ENCODE measurements around the gene ITGAL. TPM values are rescaled to one million over a fixed set of nuclear protein-coding genes. Genes with fewer than 3 reads are reported as not detected.
A peak's percentile ranks its signal among the peaks of the same experiment; 100 is the strongest.

ITGAL gene
- total RNA-seq, 6 experiments from 2014 or later: 7.3 to 12.4 (median 10.2) TPM

GRCh38 chr16:30528799-30529457 is 56.4 kb downstream of the ITGAL start:
- ATAC-seq: no peak
- no peak overlapping the region for H3K4me3 ChIP-seq
- H3K27me3 ChIP-seq: no peaks in the 10 kb centered on the region
- peaks cover 0 to 16% (median 0%) of the 10 kb centered on the region in 4 donors for H3K36me3 ChIP-seq
- peaks cover 0 to 27% (median 7%) of the 10 kb centered on the region in 4 donors for H3K4me1 ChIP-seq
- TF ChIP-seq POLR2A (IDR thresholded peaks at IDR 0.05) (no peak), CTCF (IDR thresholded peaks at IDR 0.05) (no peak)
- H3K9me3 ChIP-seq: no peaks in the 10 kb centered on the region
- 72% methylated on average over 2 of the region's 4 CpGs for WGBS (ENCODE audit: insufficient coverage, low coverage, low lambda C conversion rate, missing lambda C conversion rate)
- no peak overlapping the region for H3K27ac ChIP-seq
- intact Hi-C loops (cut with DNase I): loop anchor here in 1 of 2 donors (10.0 kb wide), 1 partner anchor 94 kb away; the partner anchor contains the start of gene DCTPP1
- DNase-seq: no peak

- peaks cover 0 to 26% (median 7%) of the 10 kb centered on the region in 4 donors for H3K4me1 ChIP-seq
- peaks cover 0 to 16% (median 0%) of the 10 kb centered on the region in 4 donors for H3K36me3 ChIP-seq
- 58% methylated on average over 11 of the region's 13 CpGs for WGBS (ENCODE audit: insufficient coverage, low coverage, low lambda C conversion rate, missing lambda C conversion rate)
- H3K9me3 ChIP-seq: no peaks in the 10 kb centered on the region
- H3K27ac ChIP-seq: no peak overlapping the region
- ATAC-seq: no peak
- TF ChIP-seq POLR2A (IDR thresholded peaks at IDR 0.05): no peak
- TF ChIP-seq CTCF (IDR thresholded peaks at IDR 0.05): no peak
- no peak for DNase-seq
- intact Hi-C loops (cut with DNase I): no loop called here
- H3K27me3 ChIP-seq: no peaks in the 10 kb centered on the region
- no peak overlapping the region for H3K4me3 ChIP-seq
Observed at GRCh38 chr16:30530163-30531037, 57.9 kb downstream of the ITGAL start.

- Histone ChIP-seq H3K9me3 (no peaks in the 10 kb centered on the region), H3K36me3 (peaks cover 0 to 16% (median 0%) of the 10 kb centered on the region in 4 donors), H3K4me3 (no peak overlapping the region), H3K27me3 (no peaks in the 10 kb centered on the region), H3K4me1 (peaks cover 0 to 28% (median 9%) of the 10 kb centered on the region in 4 donors), H3K27ac (no peak overlapping the region)
- peak in 1 of 3 donors; percentile 54 for DNase-seq
- no peak for TF ChIP-seq POLR2A (IDR thresholded peaks at IDR 0.05)
- no peak for TF ChIP-seq CTCF (IDR thresholded peaks at IDR 0.05)
- intact Hi-C loops (cut with DNase I): no loop called here
- 88% methylated on average over 21 of the region's 57 CpGs for WGBS (ENCODE audit: insufficient coverage, low coverage, low lambda C conversion rate, missing lambda C conversion rate)
- ATAC-seq: no peak
Observed at GRCh38 chr16:30532285-30533145, 60.0 kb downstream of the ITGAL start.

- peak overlapping the region; percentile 86 to 89 (median 87) for H3K4me3 ChIP-seq
- peak overlapping the region in 2 of 3 donors; percentile 91 to 98 for H3K27ac ChIP-seq
- TF ChIP-seq POLR2A (IDR thresholded peaks at IDR 0.05) (no peak), CTCF (IDR thresholded peaks at IDR 0.05) (no peak)
- 32% methylated on average over 8 of the region's 11 CpGs for WGBS (ENCODE audit: insufficient coverage, low coverage, low lambda C conversion rate, missing lambda C conversion rate)
- no peak for ATAC-seq
- H3K4me1 ChIP-seq: peaks cover 0 to 23% (median 6%) of the 10 kb centered on the region in 4 donors
- H3K27me3 ChIP-seq: no peaks in the 10 kb centered on the region
- DNase-seq: peak in 2 of 3 donors; percentile 55 to 61
- H3K9me3 ChIP-seq: no peaks in the 10 kb centered on the region
- H3K36me3 ChIP-seq: peaks cover 0 to 16% (median 0%) of the 10 kb centered on the region in 4 donors
- intact Hi-C loops (cut with DNase I): no loop called here
Observed at GRCh38 chr16:30533146-30533522, 60.6 kb downstream of the ITGAL start.
